Urothelium cell line (cell line): Measurements from ENCODE around the gene SWAP70.
A peak's percentile ranks its signal among the peaks of the same experiment; 100 is the strongest.

ENCODE experiments used
- DNase-seq: peaks from one replicate; pipeline ENCODE4 v3.0.0; 2011; ENCODE audit warnings: low spot score, mixed read lengths
- FAIRE-seq: peaks from 2 replicates; lab custom pipeline; 2011; peaks lifted over from hg19 to GRCh38; lab: Jason Lieb, UNC

The SWAP70 gene

GRCh38 chr11:9747229-9747628 lies 83.4 kb downstream of the SWAP70 start:
- no peak for FAIRE-seq
- DNase-seq: no peak

GRCh38 chr11:9747828-9748227 lies 84.0 kb downstream of the SWAP70 start:
- FAIRE-seq (no peak), DNase-seq (no peak)

- peak; percentile 47 for DNase-seq
Measured at GRCh38 chr11:9748361-9748970, 84.6 kb downstream of the SWAP70 start.

DNA sequence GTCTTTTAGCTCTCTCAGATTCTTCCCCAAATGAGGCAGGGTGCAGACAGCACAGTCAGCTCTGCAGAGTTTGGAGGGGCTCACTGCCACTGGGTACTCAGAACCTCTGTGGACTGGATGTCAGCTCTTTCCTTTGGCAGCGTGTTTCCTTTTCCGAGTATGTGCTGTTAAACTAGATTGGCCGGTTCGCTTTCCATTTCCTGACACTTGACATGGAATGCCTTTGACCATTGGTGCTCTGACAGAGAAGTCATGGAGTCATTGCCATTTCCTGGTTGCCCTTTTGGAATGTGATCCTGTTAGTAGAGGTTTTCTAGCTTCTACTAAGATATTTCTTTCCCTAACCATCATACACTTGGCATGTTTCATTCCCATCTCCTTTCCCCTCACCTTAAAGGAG lies 86.7 kb downstream of the SWAP70 start:
- FAIRE-seq: no peak
- no peak for DNase-seq

More at GRCh38 chr11:9748361-9748970, 84.6 kb downstream of the SWAP70 start:
- no peak for FAIRE-seq

GRCh38 chr11:9752091-9752490 lies 88.2 kb downstream of the SWAP70 start:
- no peak for FAIRE-seq

DNA sequence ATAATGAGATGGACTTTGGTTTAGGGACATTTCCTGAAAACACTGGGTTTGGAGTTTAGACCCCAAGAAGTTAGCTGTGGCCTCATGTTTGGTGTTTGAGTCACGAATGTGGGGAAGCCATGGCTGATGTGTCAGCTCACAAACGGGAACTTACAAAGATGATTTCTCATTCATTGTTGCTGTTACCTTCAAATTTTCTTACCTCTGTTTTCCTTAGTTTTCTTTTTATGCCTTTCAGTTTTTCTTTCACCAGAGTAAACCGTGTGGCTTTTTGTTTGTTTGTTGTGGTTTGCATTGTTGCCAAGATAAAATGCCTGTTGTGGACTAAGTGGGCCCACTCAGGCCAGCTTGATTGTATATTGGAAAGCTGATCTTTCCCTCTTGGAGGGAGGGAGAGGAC lies 89.1 kb downstream of the SWAP70 start:
- no peak for FAIRE-seq
- peak; percentile 26 for DNase-seq

More at GRCh38 chr11:9752091-9752490, 88.2 kb downstream of the SWAP70 start:
- DNase-seq: no peak

- FAIRE-seq (no peak), DNase-seq (no peak)
Measured at GRCh38 chr11:9754010-9754471, 90.2 kb downstream of the SWAP70 start.

DNA sequence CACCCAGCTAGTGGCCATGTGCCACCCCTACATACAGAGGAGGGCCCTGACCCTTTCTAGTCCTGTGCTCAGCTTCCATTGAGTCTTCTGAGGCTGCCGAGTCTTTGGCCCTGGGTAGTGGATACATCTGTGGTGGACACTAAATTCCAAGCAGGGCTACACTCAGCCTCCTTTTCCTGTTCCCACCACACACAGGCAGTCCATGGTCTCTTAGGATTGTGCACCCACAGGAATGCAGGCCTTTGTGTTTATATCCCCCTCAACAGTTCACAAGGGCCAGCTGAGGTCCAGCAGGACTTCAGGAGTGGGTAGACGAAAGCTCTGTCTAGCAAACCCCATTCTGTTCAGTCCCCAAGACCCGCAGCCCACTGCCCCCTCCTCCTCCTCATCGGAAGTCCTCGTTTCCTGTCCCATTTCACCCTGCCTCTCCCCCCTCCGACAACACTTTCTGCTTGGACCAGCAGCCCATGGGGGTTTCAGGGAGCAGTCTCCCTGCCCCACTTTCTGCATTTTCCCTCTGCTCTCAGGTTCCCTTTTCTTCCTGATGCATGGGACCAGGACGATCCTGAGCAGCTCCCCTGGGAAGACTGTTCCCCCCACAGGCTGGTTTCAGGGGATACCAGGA lies 91.8 kb downstream of the SWAP70 start:
- DNase-seq: peak; percentile 20
- no peak for FAIRE-seq

- no peak for FAIRE-seq
- no peak for DNase-seq
Measured at GRCh38 chr11:9756461-9756860, 92.6 kb downstream of the SWAP70 start.

DNA sequence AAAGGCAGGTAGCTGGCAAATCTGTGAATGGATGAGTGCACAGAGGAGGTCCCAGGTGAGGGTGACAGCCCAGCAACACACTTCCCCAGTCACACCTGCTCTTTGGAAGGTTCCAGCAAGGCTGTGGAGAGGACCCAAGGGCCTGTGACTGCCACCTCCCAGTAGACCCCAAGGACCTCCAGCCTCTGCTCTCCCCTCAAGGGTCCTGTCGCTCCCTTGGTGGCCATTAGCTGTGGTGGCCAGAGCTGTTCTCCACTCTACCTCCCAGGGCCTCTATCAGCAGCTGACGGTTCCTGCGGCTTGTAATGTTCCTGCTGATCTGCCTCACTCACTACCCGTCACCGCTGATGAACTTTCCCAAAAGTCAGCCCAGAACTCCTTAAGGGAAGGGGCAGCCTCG lies 93.0 kb downstream of the SWAP70 start:
- DNase-seq (no peak), FAIRE-seq (no peak)

GRCh38 chr11:9757809-9758636 lies 94.1 kb downstream of the SWAP70 start:
- no peak for FAIRE-seq

GRCh38 chr11:9758637-9759518 lies 95.0 kb downstream of the SWAP70 start:
- FAIRE-seq: no peak
- DNase-seq: peak; percentile 40

More at GRCh38 chr11:9757809-9758636, 94.1 kb downstream of the SWAP70 start:
- peak; percentile 80 for DNase-seq

- peak; percentile 98 for DNase-seq
- peak; percentile 93 for FAIRE-seq
Measured at GRCh38 chr11:9759519-9760192, 95.8 kb downstream of the SWAP70 start.

- FAIRE-seq: no peak
- peak; percentile 61 for DNase-seq
Measured at GRCh38 chr11:9760193-9760575, 96.3 kb downstream of the SWAP70 start.

DNA sequence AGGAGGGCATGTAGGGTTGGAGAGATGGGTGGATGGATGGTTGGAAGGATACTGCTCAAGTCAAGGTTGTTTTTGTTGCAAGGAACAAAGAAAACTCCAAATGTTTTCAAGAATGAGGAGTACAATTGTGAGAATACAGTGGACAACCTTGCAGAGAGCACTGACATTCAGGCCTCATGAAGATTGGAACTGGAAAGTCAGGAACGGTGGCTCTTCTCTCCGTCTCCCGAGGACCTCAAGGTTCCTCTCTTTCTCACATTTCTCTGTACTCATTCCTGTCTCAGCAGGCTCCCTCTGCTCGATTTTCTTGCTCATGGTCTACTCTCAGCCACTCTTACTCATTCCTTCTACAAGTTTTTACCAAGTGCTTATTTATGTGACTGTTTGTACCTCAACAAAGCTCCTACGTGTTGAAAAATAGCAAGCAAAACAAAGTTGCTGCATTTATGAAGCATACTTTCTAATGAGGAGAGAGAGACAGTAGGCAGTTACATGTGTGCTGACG lies 97.6 kb downstream of the SWAP70 start:
- DNase-seq: no peak
- no peak for FAIRE-seq

DNA sequence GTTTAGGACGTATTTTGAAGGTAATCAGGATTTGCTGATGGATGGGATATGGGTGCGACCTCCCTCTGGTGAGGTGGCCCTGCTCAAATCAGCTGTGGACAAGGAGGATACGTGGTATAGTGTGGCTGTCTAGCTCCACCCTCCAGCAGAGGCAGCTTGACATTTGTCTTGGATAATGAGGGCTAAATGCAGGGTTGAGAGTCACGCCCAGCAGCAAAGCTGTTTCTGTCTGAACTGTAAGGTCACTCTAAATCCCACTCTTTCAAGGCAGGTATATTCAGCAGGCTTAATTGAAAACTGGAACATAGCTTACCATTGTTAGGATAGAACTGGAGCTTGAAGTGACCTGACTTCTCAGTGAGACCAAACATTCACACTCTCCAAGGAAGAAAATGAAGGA lies 98.7 kb downstream of the SWAP70 start:
- FAIRE-seq (no peak), DNase-seq (no peak)

DNA sequence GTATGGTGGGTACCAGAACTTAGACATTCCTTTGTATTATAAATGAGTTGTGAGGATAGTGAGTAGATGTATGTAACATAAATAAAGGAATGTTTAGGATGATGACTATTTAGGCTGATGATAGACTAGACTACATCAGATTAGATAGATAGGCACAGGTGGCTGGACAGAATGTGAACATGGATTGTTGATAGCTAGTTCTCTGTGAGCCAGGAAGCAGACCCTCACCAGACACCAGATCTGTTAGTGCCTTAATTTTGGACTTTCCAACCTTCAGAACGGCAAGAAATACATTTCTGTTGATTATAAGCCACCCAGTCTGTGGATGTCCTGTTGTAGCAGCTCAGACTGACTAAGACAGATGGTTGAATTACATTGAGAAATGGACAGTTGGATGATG lies 99.4 kb downstream of the SWAP70 start:
- no peak for DNase-seq
- no peak for FAIRE-seq

GRCh38 chr11:9765320-9766101 lies 101.6 kb downstream of the SWAP70 start:
- FAIRE-seq (no peak), DNase-seq (peak; percentile 48)

DNA sequence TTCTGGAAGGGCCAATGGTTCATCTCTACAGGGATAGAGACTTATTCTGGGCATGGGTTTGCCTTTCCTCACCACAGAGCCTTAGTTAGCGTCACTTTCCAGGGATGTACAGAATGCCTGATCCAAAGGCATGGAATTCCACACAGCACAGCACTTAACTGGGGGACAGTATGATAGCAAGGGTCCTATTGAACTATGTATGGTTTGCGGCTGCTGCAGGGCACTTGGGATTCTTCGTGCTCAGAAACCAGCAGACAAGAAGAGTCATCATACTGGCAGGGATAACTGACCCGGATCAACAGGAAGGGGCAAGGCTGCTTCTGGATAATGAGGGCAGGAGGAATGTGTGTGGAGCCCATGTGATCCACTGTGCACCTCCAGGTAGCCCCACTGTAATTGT lies 105.7 kb downstream of the SWAP70 start:
- DNase-seq (no peak), FAIRE-seq (no peak)
